NCI-H2171 treated with DMSO at 0.1 percent for 48 hours (cell line): ENCODE results near the gene FPR1.
A peak's percentile ranks its signal among the peaks of the same experiment; 100 is the strongest.

ENCODE experiments used
- DNase-seq: peaks from one replicate; lab custom pipeline; 2025; lab: John Stamatoyannopoulos, UW

Gene FPR1, protein sequence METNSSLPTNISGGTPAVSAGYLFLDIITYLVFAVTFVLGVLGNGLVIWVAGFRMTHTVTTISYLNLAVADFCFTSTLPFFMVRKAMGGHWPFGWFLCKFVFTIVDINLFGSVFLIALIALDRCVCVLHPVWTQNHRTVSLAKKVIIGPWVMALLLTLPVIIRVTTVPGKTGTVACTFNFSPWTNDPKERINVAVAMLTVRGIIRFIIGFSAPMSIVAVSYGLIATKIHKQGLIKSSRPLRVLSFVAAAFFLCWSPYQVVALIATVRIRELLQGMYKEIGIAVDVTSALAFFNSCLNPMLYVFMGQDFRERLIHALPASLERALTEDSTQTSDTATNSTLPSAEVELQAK

DNA sequence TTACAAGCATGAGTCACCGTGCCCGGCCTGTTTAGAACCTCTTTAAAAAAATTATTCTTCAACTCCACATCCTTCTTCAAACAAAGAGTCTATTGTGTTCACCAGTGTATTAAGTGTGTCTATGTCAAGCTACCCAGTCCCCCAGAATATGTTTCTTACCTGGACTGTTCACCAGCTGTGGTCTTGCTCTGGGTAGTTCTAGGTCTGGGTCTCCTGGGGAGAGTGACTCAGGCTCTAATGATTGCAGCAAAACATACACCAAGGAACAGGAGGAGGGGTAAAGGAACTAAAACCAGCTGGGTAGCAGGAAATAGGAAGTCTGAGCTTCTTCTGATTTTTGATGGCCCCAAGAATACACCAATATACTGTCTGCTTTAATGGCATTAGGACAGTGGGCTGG, at the start of gene FPR1:
Gene FPR1, minus strand, starts transcription at position 224 of the 400 bp plus-strand sequence. CDS start 4,884 bp downstream, outside the sequence.
- DNase-seq = no peak

DNA sequence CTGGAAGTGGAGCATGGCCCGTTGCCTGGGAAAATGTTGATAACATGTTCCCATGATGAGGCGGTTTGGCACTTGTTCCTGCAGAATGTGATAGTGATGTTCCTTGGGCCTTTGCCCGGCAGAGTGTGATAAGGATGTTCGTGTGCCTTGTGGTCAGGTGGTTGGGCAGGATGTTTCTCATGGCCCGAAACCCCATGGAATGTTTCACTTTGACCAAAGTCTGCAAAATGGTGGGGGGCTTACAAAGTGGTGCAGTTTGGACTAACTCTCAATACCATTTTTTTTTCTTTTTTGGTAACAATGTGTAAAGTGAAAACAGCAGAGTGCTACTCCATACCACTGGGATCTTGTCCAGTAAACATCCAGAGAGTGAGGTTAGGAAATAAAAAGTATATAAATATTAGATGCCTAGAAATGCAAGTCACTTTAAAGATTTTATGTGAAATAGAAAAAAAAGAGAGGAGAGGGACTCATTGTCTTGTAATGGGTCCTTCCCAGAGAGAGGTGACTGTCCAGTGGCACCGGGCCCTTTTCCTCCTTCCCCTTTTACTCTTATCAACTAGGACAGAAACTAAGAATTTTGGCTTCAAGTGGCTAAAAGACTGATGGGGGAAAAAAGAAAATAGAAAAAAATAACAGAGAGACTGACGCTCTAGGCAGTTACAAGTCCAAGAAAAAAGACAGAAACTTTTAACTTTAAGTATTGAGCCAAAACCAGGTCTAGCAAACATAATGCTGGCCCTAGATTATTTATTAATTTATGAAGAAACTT, 49.0 kb upstream of the FPR1 start:
- DNase-seq = no peak

- DNase-seq = no peak
Observed at GRCh38 chr19:51799774-51800472, 48.2 kb upstream of the FPR1 start.

GRCh38 chr19:51799034-51799773, 47.5 kb upstream of the FPR1 start:
- no peak for DNase-seq

- DNase-seq = no peak
Observed at GRCh38 chr19:51798062-51798461, 46.4 kb upstream of the FPR1 start.

- DNase-seq = no peak
Observed at GRCh38 chr19:51797480-51797879, 45.8 kb upstream of the FPR1 start.

DNA sequence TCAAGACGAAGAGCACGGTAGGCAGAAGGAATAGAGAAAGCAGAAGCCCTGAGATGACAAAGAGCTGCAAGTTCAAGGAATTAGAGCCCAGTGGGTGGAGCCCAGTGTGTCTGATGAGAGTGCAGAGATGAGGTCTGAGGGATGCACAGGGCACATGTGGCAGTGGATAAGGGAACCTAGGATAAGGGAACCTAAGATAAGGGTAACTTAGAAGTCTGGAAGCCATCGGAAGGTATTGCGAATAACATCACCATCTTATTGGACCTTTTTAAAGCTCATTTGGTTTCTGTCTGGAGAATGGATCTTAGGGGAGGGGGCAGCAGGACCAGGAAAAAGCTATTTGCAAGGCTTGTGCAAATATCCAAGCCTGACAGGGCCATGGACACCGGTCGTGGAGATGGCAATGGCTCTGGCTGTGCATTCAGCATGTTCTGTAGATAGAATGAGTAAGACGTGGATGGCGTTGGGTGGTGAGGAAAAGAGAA, 44.6 kb upstream of the FPR1 start:
- DNase-seq = no peak

GRCh38 chr19:51794885-51795490, 43.3 kb upstream of the FPR1 start, which contains the start of gene FPR3:
Gene FPR3, plus strand, starts transcription at chr19:51795157. Its CDS starts 28,592 bp downstream, at chr19:51823749.
- DNase-seq = no peak

DNA sequence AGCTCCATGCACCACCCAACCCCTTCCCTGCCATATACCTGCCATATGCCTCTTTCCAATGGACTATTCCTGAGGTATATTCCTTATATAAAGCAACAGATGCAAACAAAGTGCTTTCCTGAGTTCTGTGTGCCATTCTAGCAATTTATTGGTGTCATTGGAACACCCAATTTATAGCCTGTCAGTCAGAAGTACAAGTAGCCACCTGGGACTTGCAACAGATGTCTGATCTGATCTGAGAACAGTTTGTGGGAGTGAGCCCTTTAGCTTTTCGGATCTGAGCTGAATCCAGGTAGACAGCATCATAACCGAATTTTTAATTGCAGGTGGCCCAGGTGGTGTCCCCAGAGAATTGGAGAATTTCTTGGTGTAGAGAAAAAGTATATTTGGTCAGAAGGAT, 42.3 kb upstream of the FPR1 start:
- DNase-seq = peak; percentile 58

DNA sequence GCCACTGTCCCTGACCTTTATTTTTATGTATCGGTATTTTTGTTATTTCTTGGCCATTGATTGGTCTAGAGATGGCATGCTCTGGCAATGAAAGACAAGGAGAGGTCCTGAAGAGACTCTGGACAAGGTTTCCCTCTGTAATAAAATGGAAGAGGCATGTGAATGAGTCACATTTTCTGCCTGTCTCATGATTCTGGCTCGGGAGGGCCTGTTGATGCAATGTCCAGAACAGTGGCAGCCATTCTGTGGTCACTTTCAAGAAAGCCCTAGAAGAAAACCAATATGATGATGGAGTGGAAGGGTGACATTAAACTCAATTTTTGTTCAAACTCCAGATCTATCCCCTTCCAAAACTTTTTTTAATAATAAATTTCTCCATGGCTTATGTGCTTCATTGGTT, 41.3 kb upstream of the FPR1 start:
- DNase-seq = no peak

DNA sequence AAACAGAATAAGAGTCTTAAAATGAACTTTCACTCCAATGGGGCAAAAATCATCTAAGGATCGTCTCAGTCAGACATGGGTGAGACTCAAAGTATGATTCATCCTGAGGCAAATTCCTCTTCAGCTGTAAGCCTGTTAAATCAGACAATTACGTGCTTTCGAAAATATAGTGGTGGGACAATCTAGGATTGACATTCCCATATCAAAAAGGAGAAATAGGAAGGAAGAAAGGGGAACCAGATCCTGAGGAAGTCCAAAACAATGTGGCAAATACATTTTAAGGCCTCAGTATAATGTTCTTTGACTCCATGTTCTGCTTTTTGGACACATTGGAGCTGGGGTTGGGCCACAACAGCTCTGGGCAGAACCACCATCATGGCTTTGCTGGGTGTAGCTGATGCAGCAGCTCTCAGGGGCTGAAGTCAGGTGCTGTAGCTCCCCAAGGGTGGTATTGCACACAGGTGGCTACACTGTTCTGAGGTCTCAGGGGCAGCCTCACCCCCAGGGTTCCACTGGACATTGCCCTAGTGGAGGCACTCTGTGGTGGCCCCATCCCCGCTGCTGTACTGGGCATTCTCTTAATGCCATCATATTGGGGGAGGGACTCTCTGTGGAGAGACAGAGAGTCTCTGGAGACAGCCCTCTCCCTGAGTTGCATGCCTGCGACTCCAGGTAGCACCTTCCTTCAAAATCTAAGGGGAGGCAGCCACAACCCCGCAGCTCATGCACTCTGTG, 37.5 kb upstream of the FPR1 start:
- no peak for DNase-seq

- DNase-seq = no peak
Observed at GRCh38 chr19:51788029-51788428, 36.4 kb upstream of the FPR1 start.

DNA sequence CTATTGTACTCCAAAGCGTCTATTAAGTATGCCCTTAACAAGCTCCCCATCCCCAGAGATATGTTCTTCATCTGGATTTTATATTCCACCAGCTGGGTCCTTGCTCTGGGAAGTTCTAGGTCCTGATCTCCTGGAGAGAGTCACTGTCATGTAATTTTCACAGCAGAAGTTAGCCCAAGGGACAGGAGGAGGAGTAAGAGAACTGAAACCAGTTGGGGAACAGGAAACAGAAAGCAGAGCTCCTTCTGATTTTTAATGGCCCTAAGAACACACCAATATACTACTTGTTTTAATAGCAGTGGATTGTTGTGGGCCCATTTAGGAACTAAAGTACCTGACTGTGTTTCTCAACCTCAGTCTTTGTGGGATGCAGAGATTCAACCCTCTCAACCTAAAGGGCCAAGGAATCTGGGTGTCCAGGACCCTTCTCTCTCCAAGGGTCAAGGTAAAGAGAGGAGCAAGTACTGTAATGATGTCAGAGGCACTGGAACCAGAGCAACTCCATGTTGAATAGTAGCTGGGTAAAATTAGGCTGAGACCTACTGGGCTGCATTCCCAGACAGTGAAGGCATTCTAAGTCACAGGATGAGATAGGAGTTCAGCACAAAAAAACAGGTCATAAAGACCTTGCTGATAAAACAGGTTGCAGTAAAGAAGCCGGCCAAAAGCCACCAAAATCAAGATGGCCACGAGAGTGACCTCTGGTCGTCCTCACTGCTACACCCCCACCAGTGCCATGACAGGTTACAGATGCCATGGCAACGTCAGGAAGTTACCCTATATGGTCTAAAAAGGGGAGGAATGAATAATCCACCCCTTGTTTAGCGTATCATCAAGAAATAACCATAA, 35.2 kb upstream of the FPR1 start:
- no peak for DNase-seq

DNA sequence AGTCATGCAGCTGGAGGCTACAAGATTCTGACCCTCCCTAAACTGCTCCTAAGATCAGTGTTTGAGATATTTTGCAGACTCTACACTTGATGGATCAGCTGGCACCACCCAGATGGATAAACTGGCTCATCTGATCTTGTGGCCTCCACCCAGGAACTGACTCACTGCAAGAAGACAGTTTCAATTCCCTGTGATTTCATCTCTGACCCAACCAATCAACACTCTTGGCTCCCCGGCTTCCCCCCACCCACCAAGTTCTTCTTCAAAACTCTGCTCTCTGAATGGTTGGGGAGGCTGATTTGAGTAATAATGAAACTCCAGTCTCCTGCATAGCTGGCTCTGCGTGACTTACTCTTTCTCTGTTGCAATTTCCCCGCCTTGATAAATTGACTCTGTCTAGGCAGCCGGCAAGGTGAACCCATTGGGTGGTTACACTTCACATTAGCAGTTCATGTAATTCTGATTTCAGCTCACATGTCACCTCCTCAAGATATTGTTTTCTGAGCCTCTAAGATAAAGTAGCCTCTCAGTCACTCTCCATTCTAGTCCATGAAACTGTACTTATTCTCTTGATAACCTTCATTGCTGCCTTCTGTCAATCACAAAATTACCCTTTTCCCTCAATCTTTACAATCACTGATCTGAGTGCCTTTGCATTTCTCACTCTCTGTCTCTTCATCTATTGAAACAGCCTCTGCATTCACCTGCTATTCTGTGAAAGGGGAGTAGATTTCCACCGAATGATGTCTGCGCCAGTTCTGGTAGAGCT, 33.4 kb upstream of the FPR1 start:
- no peak for DNase-seq

GRCh38 chr19:51784109-51784785, 32.6 kb upstream of the FPR1 start:
- no peak for DNase-seq

- DNase-seq = peak; percentile 1
Observed at GRCh38 chr19:51783372-51783771, 31.7 kb upstream of the FPR1 start.

- no peak for DNase-seq
Observed at GRCh38 chr19:51781999-51782398, 30.3 kb upstream of the FPR1 start.

DNA sequence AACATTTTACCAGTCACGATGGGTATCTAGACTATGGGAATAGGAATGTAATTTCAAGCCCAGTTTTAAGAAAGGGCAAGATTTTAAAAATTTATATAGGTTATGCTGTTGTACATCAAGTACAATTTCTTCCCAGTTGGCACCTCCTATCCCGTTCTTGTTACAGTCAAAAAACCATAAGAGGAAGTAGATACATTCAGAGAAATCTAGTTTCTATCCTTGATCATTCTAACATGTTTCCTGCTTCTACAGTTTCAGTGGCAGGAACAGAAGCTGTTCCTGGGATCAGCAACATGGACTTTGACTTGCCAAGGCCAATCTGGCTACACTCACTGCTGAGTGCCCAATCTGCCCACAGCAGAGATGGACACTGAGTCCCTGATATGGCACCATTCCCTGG, 28.6 kb upstream of the FPR1 start:
- DNase-seq = no peak
